ENCODE measurements around the gene NTRK2.

GRCh38 chr9:84705128-84705527 is 35.6 kb downstream of the NTRK2 start:
- no peak for TF ChIP-seq CTCF (optimal IDR thresholded peaks at IDR 0.05 in 1 of 3, IDR thresholded peaks at IDR 0.05 in 1 of 3, conservative IDR thresholded peaks at IDR 0.05 in 1 of 3; ENCODE audit: extremely low read depth in 1 of 3, insufficient read depth in 2 of 3, low read length in 3 of 3)
- TF ChIP-seq EZH2 (IDR thresholded peaks at IDR 0.05; ENCODE audit: low read length), result no peak
